Sigmoid colon (tissue), 7 donors: ENCODE measurements around the gene PDIA4. TPM values are rescaled to one million over a fixed set of nuclear protein-coding genes. Genes with fewer than 3 reads are reported as not detected.

Experiments used
- DNase-seq: peaks from one replicate; pipeline ENCODE4 v3.0.0-alpha.2; 2019
- H3K27ac ChIP-seq, 4 donors: fragments of 200-600 bp; sonication (generic); one replicate each; pipeline ENCODE4 v1.5.1; 2016 to 2019; ENCODE audit warnings: mild to moderate bottlenecking in 1 of 4
- H3K27me3 ChIP-seq, 3 donors: fragments of 200-600 bp; sonication (generic); one replicate each; pipeline ENCODE4 v1.5.1; 2019; ENCODE audit warnings: mild to moderate bottlenecking in 1 of 3
- H3K36me3 ChIP-seq, 4 donors: fragments of 200-600 bp; sonication (generic); one replicate each; pipeline ENCODE4 v1.5.1; 2016 to 2019
- H3K4me1 ChIP-seq, 4 donors: fragments of 200-600 bp; sonication (generic); one replicate each; pipeline ENCODE4 v1.5.1; 2017 to 2019
- H3K4me3 ChIP-seq, 4 donors: fragments of 200-600 bp; sonication (generic); one replicate each; pipeline ENCODE4 v1.5.1; 2017 to 2019; ENCODE audit warnings: mild to moderate bottlenecking in 2 of 4, moderate library complexity in 1 of 4
- H3K9me3 ChIP-seq, 4 donors: fragments of 200-600 bp in 3 of 4; sonication (generic) in 3 of 4; one replicate each; pipeline versions ENCODE4 v1.5.1 to v1.6.1; 2013 to 2019
- CTCF ChIP-seq, 4 experiments: fragments of 450-650 bp in 3 of 4; fragments of 200-600 bp in 1 of 4; IDR thresholded peaks; one replicate each; pipeline ENCODE4 v1.5.1; 2016 to 2019; ENCODE audit warnings: antibody characterized with exemption in 4 of 4, mild to moderate bottlenecking in 3 of 4, moderate library complexity in 2 of 4
- EP300 ChIP-seq, 4 donors: sonication (generic); formaldehyde crosslinking; IDR thresholded peaks; one replicate each; pipeline ENCODE4 v1.6.1; 2017; ENCODE audit warnings: antibody characterized with exemption in 4 of 4
- POLR2A ChIP-seq, 2 donors: fragments of 450-650 bp; IDR thresholded peaks; one replicate each; pipeline ENCODE4 v1.6.1; 2016; ENCODE audit warnings: antibody characterized with exemption in 2 of 2, mild to moderate bottlenecking in 2 of 2, moderate library complexity in 2 of 2
- POLR2AphosphoS5 ChIP-seq, 4 donors: sonication (generic); formaldehyde crosslinking; IDR thresholded peaks; one replicate each; pipeline ENCODE4 v1.6.1; 2017; ENCODE audit warnings: antibody characterized with exemption in 4 of 4
- WGBS, 2 donors: extraction: QIAGEN DNeasy Blood & Tissue Kit; methylation state at CpG; one replicate each; pipeline ENCODE4 v1.1.7; 2013; 5-methylcytosine and 5-hydroxymethylcytosine counted together
- intact Hi-C: fragments of 100-400 bp; cut with DNase I; formaldehyde crosslinking; loops from one replicate; pipeline ENCODE4 v1.15.1; 2023
- polyA plus RNA-seq, 3 donors: library from polyadenylated mRNA; stranded (reverse); fragments of 200-250 nt; gene quantifications; one replicate each; pipeline ENCODE4 v1.2.3, GENCODE V29; 2013
- total RNA-seq, 4 donors: library from RNA; depleted of rRNA; stranded (reverse); fragments of >200 nt; gene quantifications; one replicate each; pipeline ENCODE4 v1.1.0, GENCODE V29; 2016
- donor health status: healthy with polysubstance abuse.
- donor health status: Bipolar disorder and iron deficiency.
- donor health status: healthy.

The PDIA4 gene
- total RNA-seq, result 10 to 100 TPM; 34.3 to 47.4 (median 39.7) TPM
- 100 to 1,000 TPM in 1 of 3 donors, 10 to 100 TPM in 2; 11.4 to 183 (median 40.9) TPM for polyA plus RNA-seq

- 0% methylated on average over 87 of the region's 87 CpGs for WGBS, 2 donors
- TF ChIP-seq CTCF (IDR thresholded peaks at IDR 0.05) (peak in 2 of 4 experiments; percentile 26 to 29), POLR2A (IDR thresholded peaks at IDR 0.05) (peak; percentile 42 to 60), POLR2AphosphoS5 (IDR thresholded peaks at IDR 0.05) (peak; percentile 62 to 88 (median 86)), EP300 (IDR thresholded peaks at IDR 0.05) (no peak)
- H3K9me3 ChIP-seq, result no peaks in the 10 kb centered on the region
- H3K4me3 ChIP-seq, result peak within 1 kb of the TSS; percentile 59 to 90 (median 82)
- DNase-seq, result peak; percentile 100
- peak within 1 kb of the TSS; percentile 92 to 96 (median 95) for H3K27ac ChIP-seq
- H3K4me1 ChIP-seq, result peaks cover 0 to 28% (median 23%) of the 10 kb centered on the region in 4 donors
- H3K36me3 ChIP-seq, result no peaks in the 10 kb centered on the region
- H3K27me3 ChIP-seq, result no peaks in the 10 kb centered on the region
- intact Hi-C loops, result loop anchor here (1.0 to 5.0 kb wide), 7 partner anchors 37 to 744 kb away; partner anchors contain the start of genes CUL1, EZH2, ZNF467 and ZNF786
These were observed at the start of gene PDIA4 for GRCh38 chr7:149028346-149029109. Gene PDIA4 (minus strand): TSS chr7:149028505. CDS start chr7:149028408, 97 bp downstream.

GRCh38 chr7:149077594-149077993 is 49.3 kb upstream of the PDIA4 start:
- 86 to 87% methylated on average over 9 of the region's 9 CpGs for WGBS, 2 donors
- Histone ChIP-seq H3K4me3 (no peak overlapping the region), H3K4me1 (no peaks in the 10 kb centered on the region), H3K27ac (no peak overlapping the region), H3K27me3 (no peaks in the 10 kb centered on the region), H3K36me3 (peaks cover 0 to 40% (median 3%) of the 10 kb centered on the region in 4 donors), H3K9me3 (no peaks in the 10 kb centered on the region)
- no peak for TF ChIP-seq POLR2AphosphoS5 (IDR thresholded peaks at IDR 0.05)
- TF ChIP-seq POLR2A (IDR thresholded peaks at IDR 0.05), result no peak
- no peak for TF ChIP-seq EP300 (IDR thresholded peaks at IDR 0.05)
- TF ChIP-seq CTCF (IDR thresholded peaks at IDR 0.05), result no peak
- peak; percentile 3 for DNase-seq
- intact Hi-C loops, result no loop called here

- no peak for TF ChIP-seq CTCF (IDR thresholded peaks at IDR 0.05)
- TF ChIP-seq EP300 (IDR thresholded peaks at IDR 0.05), result no peak
- TF ChIP-seq POLR2A (IDR thresholded peaks at IDR 0.05), result no peak
- TF ChIP-seq POLR2AphosphoS5 (IDR thresholded peaks at IDR 0.05), result no peak
- no peak overlapping the region for H3K27ac ChIP-seq
- H3K9me3 ChIP-seq, result no peaks in the 10 kb centered on the region
- peak; percentile 22 for DNase-seq
- H3K27me3 ChIP-seq, result no peaks in the 10 kb centered on the region
- peaks cover 0 to 57% (median 19%) of the 10 kb centered on the region in 4 donors for H3K36me3 ChIP-seq
- 96 to 97% methylated on average over 2 of the region's 2 CpGs for WGBS, 2 donors
- H3K4me1 ChIP-seq, result no peaks in the 10 kb centered on the region
- intact Hi-C loops, result no loop called here
- H3K4me3 ChIP-seq, result no peak overlapping the region
These were observed 47.0 kb upstream of the PDIA4 start for GRCh38 chr7:149075286-149075685.

- peaks cover 0 to 63% (median 18%) of the 10 kb centered on the region in 4 donors for H3K36me3 ChIP-seq
- no peak for DNase-seq
- no peaks in the 10 kb centered on the region for H3K4me1 ChIP-seq
- TF ChIP-seq CTCF (IDR thresholded peaks at IDR 0.05) (no peak), POLR2AphosphoS5 (IDR thresholded peaks at IDR 0.05) (no peak), POLR2A (IDR thresholded peaks at IDR 0.05) (no peak), EP300 (IDR thresholded peaks at IDR 0.05) (no peak)
- no peak overlapping the region for H3K4me3 ChIP-seq
- intact Hi-C loops, result no loop called here
- no peak overlapping the region for H3K27ac ChIP-seq
- WGBS, 2 donors, result 81 to 88% methylated on average over 3 of the region's 3 CpGs
- H3K27me3 ChIP-seq, result no peaks in the 10 kb centered on the region
- no peaks in the 10 kb centered on the region for H3K9me3 ChIP-seq
These were observed 46.0 kb upstream of the PDIA4 start for GRCh38 chr7:149074116-149074885.
